ENCODE data around the gene KCNQ1. TPM values are rescaled to one million over a fixed set of nuclear protein-coding genes. Genes with fewer than 3 reads are reported as not detected.

KCNQ1 gene
- total RNA-seq, 2 experiments from 2014 or later: 8.7 to 9.5 TPM

DNA sequence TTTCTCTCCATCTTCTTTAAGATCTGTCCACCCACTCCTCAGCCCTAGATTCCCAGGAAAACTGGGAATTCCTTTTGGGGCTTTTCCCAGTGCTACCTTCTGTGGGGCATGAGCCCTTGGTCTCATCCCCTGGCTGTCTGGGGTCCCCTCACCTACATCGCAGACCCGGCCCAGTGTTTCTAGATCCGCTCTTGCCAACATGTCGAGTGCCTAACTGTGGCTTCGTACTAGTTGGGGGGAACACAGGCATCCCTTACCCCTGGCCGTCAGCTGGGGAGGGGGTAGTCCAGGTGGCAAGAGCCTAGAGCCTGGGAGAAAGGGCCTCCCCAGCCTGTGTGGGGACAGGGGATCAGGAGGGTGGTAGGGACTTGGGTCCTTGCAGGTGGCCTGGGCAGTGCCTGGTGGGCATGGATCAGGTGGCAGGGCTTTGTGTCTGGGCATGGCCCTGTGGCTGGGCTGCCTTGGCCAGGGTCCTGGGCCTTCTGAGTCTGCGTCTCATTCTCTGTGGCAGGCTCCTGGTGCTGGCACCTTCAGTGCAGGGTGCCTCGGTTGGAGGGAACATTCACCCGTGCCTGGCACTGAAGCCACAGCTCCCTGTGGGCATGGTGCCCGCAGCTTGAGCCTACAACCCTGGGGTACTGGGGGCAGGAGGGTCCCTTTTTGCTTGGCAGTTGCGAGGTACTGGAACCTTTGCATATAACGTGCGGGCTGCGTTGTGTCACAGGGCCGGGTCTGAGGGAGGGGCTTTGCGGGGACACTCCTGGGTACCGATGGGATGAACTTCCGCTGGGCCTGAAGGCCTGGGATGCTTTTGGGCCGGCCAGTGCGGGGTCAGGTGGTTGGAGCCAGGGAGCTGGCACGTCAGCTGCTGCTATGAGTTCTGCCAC lies 4.1 kb downstream of the KCNQ1 start:
- DNase-seq: no peak
- Mint-ChIP-seq H3K4me3 (no peak overlapping the region), H3K27me3 (no peaks in the 10 kb centered on the region), H3K9me3 (no peaks in the 10 kb centered on the region), H3K4me1 (ENCODE audit: low read depth) (peaks cover 18% of the 10 kb centered on the region), H3K36me3 (ENCODE audit: low read depth) (peaks cover 3% of the 10 kb centered on the region), H3K27ac (no peak overlapping the region)
- intact Hi-C loops (cut with micrococcal nuclease): no loop called here
- ATAC-seq: no peak
- TF ChIP-seq, protein P1, sequence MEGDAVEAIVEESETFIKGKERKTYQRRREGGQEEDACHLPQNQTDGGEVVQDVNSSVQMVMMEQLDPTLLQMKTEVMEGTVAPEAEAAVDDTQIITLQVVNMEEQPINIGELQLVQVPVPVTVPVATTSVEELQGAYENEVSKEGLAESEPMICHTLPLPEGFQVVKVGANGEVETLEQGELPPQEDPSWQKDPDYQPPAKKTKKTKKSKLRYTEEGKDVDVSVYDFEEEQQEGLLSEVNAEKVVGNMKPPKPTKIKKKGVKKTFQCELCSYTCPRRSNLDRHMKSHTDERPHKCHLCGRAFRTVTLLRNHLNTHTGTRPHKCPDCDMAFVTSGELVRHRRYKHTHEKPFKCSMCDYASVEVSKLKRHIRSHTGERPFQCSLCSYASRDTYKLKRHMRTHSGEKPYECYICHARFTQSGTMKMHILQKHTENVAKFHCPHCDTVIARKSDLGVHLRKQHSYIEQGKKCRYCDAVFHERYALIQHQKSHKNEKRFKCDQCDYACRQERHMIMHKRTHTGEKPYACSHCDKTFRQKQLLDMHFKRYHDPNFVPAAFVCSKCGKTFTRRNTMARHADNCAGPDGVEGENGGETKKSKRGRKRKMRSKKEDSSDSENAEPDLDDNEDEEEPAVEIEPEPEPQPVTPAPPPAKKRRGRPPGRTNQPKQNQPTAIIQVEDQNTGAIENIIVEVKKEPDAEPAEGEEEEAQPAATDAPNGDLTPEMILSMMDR (IDR thresholded peaks at IDR 0.05): no peak
- CTCF ChIA-PET: interaction anchor here (1.0 to 6.9 kb wide), 2 partner anchors 10 to 83 kb away, joined by 4 to 46 read pairs; no protein-coding TSS in a partner anchor
- POLR2A ChIA-PET: interaction anchor here (1.2 kb wide), 1 partner anchor 11 kb away, joined by 3 read pairs; no protein-coding TSS in a partner anchor

DNA sequence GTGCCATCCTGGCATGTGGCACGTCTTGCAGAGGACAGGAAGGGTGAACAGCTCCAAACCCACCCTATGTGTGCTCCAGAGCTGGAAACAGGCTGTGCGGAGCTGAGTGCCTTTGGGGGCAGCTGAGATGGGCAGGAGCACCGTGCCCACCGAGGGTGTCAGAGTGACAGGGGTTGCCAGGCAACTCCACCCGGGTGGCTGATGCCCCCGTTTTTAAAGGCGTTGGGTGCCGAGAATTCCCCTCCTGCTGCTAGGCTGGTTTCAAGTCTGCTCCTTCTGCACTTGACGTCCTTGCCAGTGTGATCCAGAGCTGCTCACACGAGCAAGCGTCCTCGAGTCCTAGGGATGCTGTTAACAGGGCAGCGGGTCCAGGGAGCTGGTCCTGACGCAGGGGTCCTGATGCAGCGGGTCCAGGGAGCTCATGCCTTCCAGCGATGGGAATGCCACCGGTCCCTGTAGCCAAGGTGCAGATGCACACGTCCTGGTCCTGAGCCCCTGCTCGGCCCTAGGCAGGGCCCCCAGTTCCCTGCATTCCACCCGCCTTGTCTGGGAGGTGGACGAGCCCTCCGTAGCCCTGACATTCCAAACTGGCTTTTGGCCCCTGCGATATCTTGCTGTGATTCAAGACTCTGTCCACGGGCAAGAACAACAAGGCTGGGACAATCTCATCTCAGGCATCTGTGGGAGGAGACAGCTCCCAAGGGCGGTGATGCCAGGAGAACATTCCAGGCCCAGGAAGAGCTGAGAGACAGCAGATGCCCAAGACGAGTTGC lies 4.9 kb downstream of the KCNQ1 start:
- TF ChIP-seq, protein P1 (IDR thresholded peaks at IDR 0.05): no peak
- intact Hi-C loops (cut with micrococcal nuclease): no loop called here
- H3K9me3 Mint-ChIP-seq: no peaks in the 10 kb centered on the region

DNA sequence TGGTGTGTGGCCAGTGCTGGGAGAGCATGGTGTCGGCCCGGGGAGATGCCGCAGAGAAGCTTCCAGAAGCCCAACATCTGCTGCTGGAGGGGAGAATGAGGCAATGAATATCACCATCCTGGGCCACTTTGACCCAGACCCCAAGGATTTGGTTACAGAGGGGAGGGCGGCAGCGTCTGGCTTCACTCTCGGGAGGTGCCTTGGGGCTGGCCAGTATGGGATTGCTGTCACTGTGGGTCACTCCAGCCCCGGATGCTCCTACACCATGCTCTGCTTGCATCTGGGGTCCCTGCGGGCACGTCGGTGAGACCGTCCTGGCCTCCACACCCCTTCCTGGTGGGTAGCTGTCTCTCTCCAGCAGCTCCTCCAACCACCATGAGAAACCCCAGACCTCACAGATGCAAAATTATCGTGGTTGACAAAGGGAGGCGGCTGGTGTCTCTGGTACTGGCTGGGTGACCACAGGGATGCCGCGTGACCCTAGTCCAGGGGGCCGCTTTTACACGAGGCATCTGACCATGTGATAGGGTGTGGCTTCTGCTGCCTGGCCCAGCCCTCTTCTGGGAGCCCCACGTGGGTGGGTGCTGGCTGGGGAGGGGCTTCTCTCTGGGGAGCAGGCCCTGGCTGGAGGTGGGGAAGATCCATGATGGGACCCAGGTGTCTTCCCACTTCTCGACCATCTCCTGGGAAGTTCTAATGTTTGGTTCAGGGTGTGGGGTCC lies 5.7 kb downstream of the KCNQ1 start:
- no peak for DNase-seq
- intact Hi-C loops (cut with micrococcal nuclease): no loop called here

More for the DNA sequence above, 4.9 kb downstream of the KCNQ1 start:
- H3K27ac Mint-ChIP-seq: no peak overlapping the region
- ATAC-seq: no peak
- H3K36me3 Mint-ChIP-seq (ENCODE audit: low read depth): peaks cover 3% of the 10 kb centered on the region
- DNase-seq: no peak
- H3K27me3 Mint-ChIP-seq: no peaks in the 10 kb centered on the region
- CTCF ChIA-PET: interaction anchor here (1.0 to 6.9 kb wide), 2 partner anchors 10 to 82 kb away, joined by 4 to 46 read pairs; no protein-coding TSS in a partner anchor
- POLR2A ChIA-PET: interaction anchor here (1.2 kb wide), 1 partner anchor 10 kb away, joined by 3 read pairs; no protein-coding TSS in a partner anchor
- peaks cover 18% of the 10 kb centered on the region for H3K4me1 Mint-ChIP-seq (ENCODE audit: low read depth)
- no peak overlapping the region for H3K4me3 Mint-ChIP-seq

DNA sequence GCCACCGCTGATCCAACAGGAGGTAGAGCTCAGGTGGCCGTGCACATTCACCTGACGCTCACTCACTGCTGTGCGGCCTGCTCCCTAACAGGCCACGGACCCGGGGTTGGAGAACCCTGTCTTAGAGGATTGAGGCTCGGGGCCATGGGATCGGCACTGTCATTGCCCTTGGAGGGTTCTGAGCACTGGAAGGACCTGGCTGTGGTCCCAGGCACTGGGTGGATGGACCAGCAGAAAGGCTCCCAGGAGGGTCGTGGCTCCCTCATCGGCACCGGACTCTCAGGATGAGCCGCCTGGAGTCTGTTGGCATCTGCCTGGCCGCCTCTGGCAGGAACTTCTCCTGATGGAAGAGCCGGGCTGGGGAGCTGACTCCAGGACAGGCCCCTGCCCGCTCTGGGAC lies 6.5 kb downstream of the KCNQ1 start:
- Mint-ChIP-seq H3K4me3 (no peak overlapping the region), H3K9me3 (no peaks in the 10 kb centered on the region), H3K4me1 (ENCODE audit: low read depth) (peaks cover 15% of the 10 kb centered on the region), H3K27ac (no peak overlapping the region), H3K36me3 (ENCODE audit: low read depth) (peaks cover 3% of the 10 kb centered on the region), H3K27me3 (no peaks in the 10 kb centered on the region)
- no peak for ATAC-seq
- DNase-seq: no peak
- TF ChIP-seq, protein P1 (IDR thresholded peaks at IDR 0.05): no peak
- ChIA-PET POLR2A (no interaction called here), CTCF (interaction anchor here (1.5 kb wide), 1 partner anchor 80 kb away, joined by 6 read pairs; no protein-coding TSS in a partner anchor)
- intact Hi-C loops (cut with micrococcal nuclease): no loop called here

More for the DNA sequence above, 5.7 kb downstream of the KCNQ1 start:
- no peak for ATAC-seq
- no peaks in the 10 kb centered on the region for H3K27me3 Mint-ChIP-seq
- no peaks in the 10 kb centered on the region for H3K9me3 Mint-ChIP-seq
- ChIA-PET CTCF (interaction anchor here (1.0 kb wide), 1 partner anchor 9 kb away, joined by 4 read pairs; no protein-coding TSS in a partner anchor), POLR2A (interaction anchor here (1.2 kb wide), 1 partner anchor 9 kb away, joined by 3 read pairs; no protein-coding TSS in a partner anchor)
- H3K36me3 Mint-ChIP-seq (ENCODE audit: low read depth): peaks cover 3% of the 10 kb centered on the region
- H3K27ac Mint-ChIP-seq: no peak overlapping the region
- peaks cover 15% of the 10 kb centered on the region for H3K4me1 Mint-ChIP-seq (ENCODE audit: low read depth)
- H3K4me3 Mint-ChIP-seq: no peak overlapping the region
- TF ChIP-seq, protein P1 (IDR thresholded peaks at IDR 0.05): no peak

Data from activated CD8-positive, alpha-beta T cell treated with anti-CD3 and anti-CD28 coated beads for 36 hours (primary cell).